Measurements from ENCODE around the gene PNMT. TPM values are rescaled to one million over a fixed set of nuclear protein-coding genes. Genes with fewer than 3 reads are reported as not detected.
A peak's percentile ranks its signal among the peaks of the same experiment; 100 is the strongest.

PNMT gene
- total RNA-seq, 2 donors from 2014 or later = 14.9 to 26.2 TPM

- Histone ChIP-seq H3K4me1 (peaks cover 0 to 71% of the 10 kb centered on the region in 2 donors), H3K4me3 (no peak overlapping the region), H3K27ac (peak overlapping the region; percentile 89 to 96), H3K9me3 (no peaks in the 10 kb centered on the region), H3K27me3 (no peaks in the 10 kb centered on the region), H3K36me3 (peaks cover 25% of the 10 kb centered on the region)
- DNase-seq (ENCODE audit: low spot score) = no peak
- TF ChIP-seq CTCF (IDR thresholded peaks at IDR 0.05) = no peak
Observed at GRCh38 chr17:39659279-39660010, 8.8 kb upstream of the PNMT start.

- Histone ChIP-seq H3K36me3 (peaks cover 25% of the 10 kb centered on the region), H3K9me3 (no peaks in the 10 kb centered on the region), H3K4me1 (peaks cover 0 to 73% of the 10 kb centered on the region in 2 donors), H3K27ac (peak overlapping the region; percentile 89 to 96), H3K4me3 (peak overlapping the region in 1 of 2 donors; percentile 17), H3K27me3 (no peaks in the 10 kb centered on the region)
- no peak for DNase-seq (ENCODE audit: low spot score)
- no peak for TF ChIP-seq CTCF (IDR thresholded peaks at IDR 0.05)
Observed at GRCh38 chr17:39660011-39660360, 8.3 kb upstream of the PNMT start.

GRCh38 chr17:39660397-39661385, 7.6 kb upstream of the PNMT start:
- Histone ChIP-seq H3K27ac (peak overlapping the region; percentile 89 to 96), H3K9me3 (no peaks in the 10 kb centered on the region), H3K4me1 (peaks cover 0 to 74% of the 10 kb centered on the region in 2 donors), H3K27me3 (no peaks in the 10 kb centered on the region), H3K36me3 (peaks cover 25% of the 10 kb centered on the region), H3K4me3 (peak overlapping the region in 1 of 2 donors; percentile 17)
- no peak for TF ChIP-seq CTCF (IDR thresholded peaks at IDR 0.05)
- no peak for DNase-seq (ENCODE audit: low spot score)

- Histone ChIP-seq H3K27me3 (no peaks in the 10 kb centered on the region), H3K4me3 (no peak overlapping the region), H3K9me3 (no peaks in the 10 kb centered on the region), H3K4me1 (peaks cover 0 to 80% of the 10 kb centered on the region in 2 donors), H3K27ac (peak overlapping the region; percentile 89 to 96), H3K36me3 (peaks cover 25% of the 10 kb centered on the region)
- DNase-seq (ENCODE audit: low spot score) = no peak
- no peak for TF ChIP-seq CTCF (IDR thresholded peaks at IDR 0.05)
Observed at GRCh38 chr17:39661744-39662541, 6.3 kb upstream of the PNMT start.

GRCh38 chr17:39662551-39663339, 5.5 kb upstream of the PNMT start:
- H3K27ac ChIP-seq = peak overlapping the region; percentile 89 to 96
- no peak for TF ChIP-seq CTCF (IDR thresholded peaks at IDR 0.05)
- DNase-seq (ENCODE audit: low spot score) = no peak
- no peaks in the 10 kb centered on the region for H3K27me3 ChIP-seq
- no peaks in the 10 kb centered on the region for H3K9me3 ChIP-seq
- H3K4me1 ChIP-seq = peaks cover 0 to 85% of the 10 kb centered on the region in 2 donors
- H3K36me3 ChIP-seq = peaks cover 25% of the 10 kb centered on the region
- no peak overlapping the region for H3K4me3 ChIP-seq

Data from right atrium auricular region (tissue), 2 donors.